ENCODE measurements around the gene SUPT20HL1.
"Not testable (repeated sequence)": the region's sequence is repeated elsewhere in the genome, so short reads cannot be mapped to it uniquely, and the experiment has no call there.

Gene SUPT20HL1

GRCh38 chrX:24380262-24381187 is 20.1 kb downstream of the SUPT20HL1 start:
- H3K36me3 ChIP-seq (ENCODE audit: control insufficient read depth, insufficient read depth, low read length): no peaks in the 10 kb centered on the region
- H3K9ac ChIP-seq (ENCODE audit: low read depth, low read length): no peak overlapping the region
- no peak overlapping the region for H3K4me3 ChIP-seq (ENCODE audit: low read depth, low read length)
- no peaks in the 10 kb centered on the region for H3K27me3 ChIP-seq (ENCODE audit: control insufficient read depth, insufficient read depth, low read length)
- H3K4me1 ChIP-seq (ENCODE audit: control insufficient read depth, insufficient read depth, low read length): peaks cover 36% of the 10 kb centered on the region
- no peaks in the 10 kb centered on the region for H3K9me3 ChIP-seq (ENCODE audit: control insufficient read depth, insufficient read depth, low read length)

- not testable (repeated sequence) for H3K36me3 ChIP-seq (ENCODE audit: control insufficient read depth, insufficient read depth, low read length); H3K27me3 ChIP-seq (ENCODE audit: control insufficient read depth, insufficient read depth, low read length); H3K9me3 ChIP-seq (ENCODE audit: control insufficient read depth, insufficient read depth, low read length); H3K9ac ChIP-seq (ENCODE audit: low read depth, low read length)
- H3K4me1 ChIP-seq (ENCODE audit: control insufficient read depth, insufficient read depth, low read length): peaks cover 27% of the 10 kb centered on the region
- H3K4me3 ChIP-seq (ENCODE audit: low read depth, low read length): peak overlapping the region; percentile 23
These were observed 21.9 kb downstream of the SUPT20HL1 start for GRCh38 chrX:24382315-24382714.

GRCh38 chrX:24387724-24388123 is 27.3 kb downstream of the SUPT20HL1 start:
- Histone ChIP-seq H3K9ac (ENCODE audit: low read depth, low read length) (no peak overlapping the region), H3K4me1 (ENCODE audit: control insufficient read depth, insufficient read depth, low read length) (peaks cover 19% of the 10 kb centered on the region), H3K36me3 (ENCODE audit: control insufficient read depth, insufficient read depth, low read length) (no peaks in the 10 kb centered on the region), H3K9me3 (ENCODE audit: control insufficient read depth, insufficient read depth, low read length) (no peaks in the 10 kb centered on the region), H3K27me3 (ENCODE audit: control insufficient read depth, insufficient read depth, low read length) (no peaks in the 10 kb centered on the region), H3K4me3 (ENCODE audit: low read depth, low read length) (no peak overlapping the region)

- Histone ChIP-seq H3K9me3 (ENCODE audit: control insufficient read depth, insufficient read depth, low read length) (no peaks in the 10 kb centered on the region), H3K27me3 (ENCODE audit: control insufficient read depth, insufficient read depth, low read length) (no peaks in the 10 kb centered on the region), H3K4me1 (ENCODE audit: control insufficient read depth, insufficient read depth, low read length) (peaks cover 15% of the 10 kb centered on the region), H3K36me3 (ENCODE audit: control insufficient read depth, insufficient read depth, low read length) (no peaks in the 10 kb centered on the region), H3K4me3 (ENCODE audit: low read depth, low read length) (no peak overlapping the region), H3K9ac (ENCODE audit: low read depth, low read length) (no peak overlapping the region)
These were observed 30.9 kb downstream of the SUPT20HL1 start for GRCh38 chrX:24391389-24391788.

- H3K9me3 ChIP-seq (ENCODE audit: control insufficient read depth, insufficient read depth, low read length): no peaks in the 10 kb centered on the region
- H3K36me3 ChIP-seq (ENCODE audit: control insufficient read depth, insufficient read depth, low read length): no peaks in the 10 kb centered on the region
- H3K4me3 ChIP-seq (ENCODE audit: low read depth, low read length): no peak overlapping the region
- no peak overlapping the region for H3K9ac ChIP-seq (ENCODE audit: low read depth, low read length)
- peaks cover 15% of the 10 kb centered on the region for H3K4me1 ChIP-seq (ENCODE audit: control insufficient read depth, insufficient read depth, low read length)
- H3K27me3 ChIP-seq (ENCODE audit: control insufficient read depth, insufficient read depth, low read length): no peaks in the 10 kb centered on the region
These were observed 31.4 kb downstream of the SUPT20HL1 start for GRCh38 chrX:24391843-24392242.

- no peaks in the 10 kb centered on the region for H3K36me3 ChIP-seq (ENCODE audit: control insufficient read depth, insufficient read depth, low read length)
- no peak overlapping the region for H3K9ac ChIP-seq (ENCODE audit: low read depth, low read length)
- no peaks in the 10 kb centered on the region for H3K9me3 ChIP-seq (ENCODE audit: control insufficient read depth, insufficient read depth, low read length)
- H3K27me3 ChIP-seq (ENCODE audit: control insufficient read depth, insufficient read depth, low read length): no peaks in the 10 kb centered on the region
- H3K4me3 ChIP-seq (ENCODE audit: low read depth, low read length): no peak overlapping the region
- H3K4me1 ChIP-seq (ENCODE audit: control insufficient read depth, insufficient read depth, low read length): peaks cover 13% of the 10 kb centered on the region
These were observed 32.3 kb downstream of the SUPT20HL1 start for GRCh38 chrX:24392709-24393108.

- Histone ChIP-seq H3K9ac (ENCODE audit: low read depth, low read length) (no peak overlapping the region), H3K27me3 (ENCODE audit: control insufficient read depth, insufficient read depth, low read length) (no peaks in the 10 kb centered on the region), H3K4me3 (ENCODE audit: low read depth, low read length) (no peak overlapping the region), H3K4me1 (ENCODE audit: control insufficient read depth, insufficient read depth, low read length) (peaks cover 5% of the 10 kb centered on the region), H3K9me3 (ENCODE audit: control insufficient read depth, insufficient read depth, low read length) (no peaks in the 10 kb centered on the region), H3K36me3 (ENCODE audit: control insufficient read depth, insufficient read depth, low read length) (no peaks in the 10 kb centered on the region)
These were observed 35.3 kb downstream of the SUPT20HL1 start for GRCh38 chrX:24395775-24396174.

- Histone ChIP-seq H3K4me1 (ENCODE audit: control insufficient read depth, insufficient read depth, low read length) (peaks cover 5% of the 10 kb centered on the region), H3K9ac (ENCODE audit: low read depth, low read length) (no peak overlapping the region), H3K4me3 (ENCODE audit: low read depth, low read length) (no peak overlapping the region), H3K9me3 (ENCODE audit: control insufficient read depth, insufficient read depth, low read length) (no peaks in the 10 kb centered on the region), H3K36me3 (ENCODE audit: control insufficient read depth, insufficient read depth, low read length) (no peaks in the 10 kb centered on the region), H3K27me3 (ENCODE audit: control insufficient read depth, insufficient read depth, low read length) (no peaks in the 10 kb centered on the region)
These were observed 35.9 kb downstream of the SUPT20HL1 start for GRCh38 chrX:24396236-24396930.

- Histone ChIP-seq H3K4me3 (ENCODE audit: low read depth, low read length) (no peak overlapping the region), H3K9ac (ENCODE audit: low read depth, low read length) (no peak overlapping the region), H3K4me1 (ENCODE audit: control insufficient read depth, insufficient read depth, low read length) (no peaks in the 10 kb centered on the region), H3K36me3 (ENCODE audit: control insufficient read depth, insufficient read depth, low read length) (no peaks in the 10 kb centered on the region), H3K27me3 (ENCODE audit: control insufficient read depth, insufficient read depth, low read length) (no peaks in the 10 kb centered on the region), H3K9me3 (ENCODE audit: control insufficient read depth, insufficient read depth, low read length) (no peaks in the 10 kb centered on the region)
These were observed 36.5 kb downstream of the SUPT20HL1 start for GRCh38 chrX:24396931-24397279.

GRCh38 chrX:24398766-24399165 is 38.3 kb downstream of the SUPT20HL1 start:
- no peaks in the 10 kb centered on the region for H3K9me3 ChIP-seq (ENCODE audit: control insufficient read depth, insufficient read depth, low read length)
- H3K9ac ChIP-seq (ENCODE audit: low read depth, low read length): no peak overlapping the region
- H3K36me3 ChIP-seq (ENCODE audit: control insufficient read depth, insufficient read depth, low read length): no peaks in the 10 kb centered on the region
- H3K4me3 ChIP-seq (ENCODE audit: low read depth, low read length): no peak overlapping the region
- H3K4me1 ChIP-seq (ENCODE audit: control insufficient read depth, insufficient read depth, low read length): no peaks in the 10 kb centered on the region
- no peaks in the 10 kb centered on the region for H3K27me3 ChIP-seq (ENCODE audit: control insufficient read depth, insufficient read depth, low read length)

GRCh38 chrX:24399550-24399949 is 39.1 kb downstream of the SUPT20HL1 start:
- H3K27me3 ChIP-seq (ENCODE audit: control insufficient read depth, insufficient read depth, low read length): no peaks in the 10 kb centered on the region
- H3K9me3 ChIP-seq (ENCODE audit: control insufficient read depth, insufficient read depth, low read length): no peaks in the 10 kb centered on the region
- no peak overlapping the region for H3K4me3 ChIP-seq (ENCODE audit: low read depth, low read length)
- no peak overlapping the region for H3K9ac ChIP-seq (ENCODE audit: low read depth, low read length)
- H3K4me1 ChIP-seq (ENCODE audit: control insufficient read depth, insufficient read depth, low read length): no peaks in the 10 kb centered on the region
- no peaks in the 10 kb centered on the region for H3K36me3 ChIP-seq (ENCODE audit: control insufficient read depth, insufficient read depth, low read length)

- Histone ChIP-seq H3K27me3 (ENCODE audit: control insufficient read depth, insufficient read depth, low read length) (no peaks in the 10 kb centered on the region), H3K9ac (ENCODE audit: low read depth, low read length) (no peak overlapping the region), H3K9me3 (ENCODE audit: control insufficient read depth, insufficient read depth, low read length) (no peaks in the 10 kb centered on the region), H3K4me1 (ENCODE audit: control insufficient read depth, insufficient read depth, low read length) (no peaks in the 10 kb centered on the region), H3K4me3 (ENCODE audit: low read depth, low read length) (no peak overlapping the region), H3K36me3 (ENCODE audit: control insufficient read depth, insufficient read depth, low read length) (no peaks in the 10 kb centered on the region)
These were observed 45.5 kb downstream of the SUPT20HL1 start for GRCh38 chrX:24405959-24406358.
